Activated naive CD4-positive, alpha-beta T cell treated with anti-CD3 and anti-CD28 coated beads, Interleukin-2, amount 50 U/mL, for 72 hours (primary cell): Measurements from ENCODE around the gene SCAF11. TPM values are rescaled to one million over a fixed set of nuclear protein-coding genes. Genes with fewer than 3 reads are reported as not detected.

Experiments
- ATAC-seq, 2 donors: fragments of 150-1000 bp; cut with Tn5 transposase; 2 replicates each; pipeline ENCODE4 v1.10.0; 2021; ENCODE audit warnings: mild to moderate bottlenecking in 2 of 2, moderate library complexity in 2 of 2
- DNase-seq, 2 donors: peaks; one replicate each; pipeline ENCODE4 v3.0.0; 2021 to 2022; ENCODE audit warnings: low spot score in 2 of 2
- H3K27ac Mint-ChIP-seq, 2 donors: one replicate each; pipeline ENCODE4 v1.8.0; 2022; ENCODE audit warnings: mild to moderate bottlenecking in 2 of 2, mixed read lengths in 2 of 2
- H3K36me3 Mint-ChIP-seq, 2 donors: one replicate each; pipeline ENCODE4 v1.8.0; 2022; ENCODE audit warnings: mixed read lengths in 2 of 2
- H3K9me3 Mint-ChIP-seq, 2 donors: one replicate each; pipeline ENCODE4 v1.8.0; 2022; ENCODE audit warnings: mixed read lengths in 2 of 2
- total RNA-seq, 2 donors: library from RNA; stranded (reverse); gene quantifications; one replicate each; pipeline ENCODE4 v1.2.3, GENCODE V29; 2022

Gene SCAF11
- total RNA-seq, 2 donors from 2014 or later, result 121 to 123 TPM

GRCh38 chr12:45989721-45990467 is 480 bp downstream of the SCAF11 start:
- Mint-ChIP-seq H3K36me3 (peaks cover 34 to 42% of the 10 kb centered on the region in 2 donors), H3K27ac (peak overlapping the region; percentile 92 to 100), H3K9me3 (peaks cover 0 to 16% of the 10 kb centered on the region in 2 donors)
- ATAC-seq, result peak; percentile 30 to 32
- peak; percentile 58 to 77 for DNase-seq

- ATAC-seq (no peak), DNase-seq (no peak)
- peaks cover 0 to 16% of the 10 kb centered on the region in 2 donors for H3K9me3 Mint-ChIP-seq
- peaks cover 34 to 43% of the 10 kb centered on the region in 2 donors for H3K36me3 Mint-ChIP-seq
- H3K27ac Mint-ChIP-seq, result peak overlapping the region; percentile 92 to 93
Measured at GRCh38 chr12:45989287-45989686, 1.1 kb downstream of the SCAF11 start.

- Mint-ChIP-seq H3K27ac (peak overlapping the region in 1 of 2 donors; percentile 63), H3K36me3 (peaks cover 34 to 43% of the 10 kb centered on the region in 2 donors), H3K9me3 (peaks cover 0 to 16% of the 10 kb centered on the region in 2 donors)
- DNase-seq, result no peak
- no peak for ATAC-seq
Measured at GRCh38 chr12:45988264-45988663, 2.1 kb downstream of the SCAF11 start.

GRCh38 chr12:45987340-45987727 is 3.0 kb downstream of the SCAF11 start:
- no peak for ATAC-seq
- DNase-seq, result no peak
- H3K9me3 Mint-ChIP-seq, result peaks cover 0 to 16% of the 10 kb centered on the region in 2 donors
- peak overlapping the region; percentile 1 to 27 for H3K27ac Mint-ChIP-seq
- H3K36me3 Mint-ChIP-seq, result peaks cover 34 to 43% of the 10 kb centered on the region in 2 donors

GRCh38 chr12:45986641-45987339 is 3.6 kb downstream of the SCAF11 start:
- peak overlapping the region in 1 of 2 donors; percentile 12 for H3K27ac Mint-ChIP-seq
- peaks cover 0 to 16% of the 10 kb centered on the region in 2 donors for H3K9me3 Mint-ChIP-seq
- ATAC-seq, result no peak
- no peak for DNase-seq
- peaks cover 30 to 40% of the 10 kb centered on the region in 2 donors for H3K36me3 Mint-ChIP-seq

GRCh38 chr12:45981075-45981837 is 9.1 kb downstream of the SCAF11 start:
- Mint-ChIP-seq H3K9me3 (peaks cover 0 to 10% of the 10 kb centered on the region in 2 donors), H3K36me3 (peaks cover 10 to 26% of the 10 kb centered on the region in 2 donors), H3K27ac (no peak overlapping the region)
- DNase-seq, result no peak
- peak in 1 of 2 donors; percentile 50 for ATAC-seq

GRCh38 chr12:45980540-45980939 is 9.8 kb downstream of the SCAF11 start:
- Mint-ChIP-seq H3K27ac (no peak overlapping the region), H3K9me3 (peaks cover 0 to 4% of the 10 kb centered on the region in 2 donors), H3K36me3 (peaks cover 6 to 23% of the 10 kb centered on the region in 2 donors)
- ATAC-seq, result no peak
- no peak for DNase-seq

GRCh38 chr12:45978108-45978507 is 12.3 kb downstream of the SCAF11 start:
- H3K9me3 Mint-ChIP-seq, result peaks cover 0 to 3% of the 10 kb centered on the region in 2 donors
- no peak for DNase-seq
- H3K27ac Mint-ChIP-seq, result no peak overlapping the region
- peaks cover 6 to 26% of the 10 kb centered on the region in 2 donors for H3K36me3 Mint-ChIP-seq
- no peak for ATAC-seq

- Mint-ChIP-seq H3K27ac (no peak overlapping the region), H3K9me3 (peaks cover 0 to 5% of the 10 kb centered on the region in 2 donors), H3K36me3 (peaks cover 6 to 29% of the 10 kb centered on the region in 2 donors)
- ATAC-seq (no peak), DNase-seq (no peak)
Measured at GRCh38 chr12:45977620-45978019, 12.8 kb downstream of the SCAF11 start.

- Mint-ChIP-seq H3K36me3 (peaks cover 6 to 37% of the 10 kb centered on the region in 2 donors), H3K27ac (no peak overlapping the region), H3K9me3 (peaks cover 0 to 5% of the 10 kb centered on the region in 2 donors)
- no peak for ATAC-seq
- no peak for DNase-seq
Measured at GRCh38 chr12:45975506-45975905, 14.9 kb downstream of the SCAF11 start.

- H3K27ac Mint-ChIP-seq, result no peak overlapping the region
- no peak for ATAC-seq
- H3K9me3 Mint-ChIP-seq, result peaks cover 0 to 5% of the 10 kb centered on the region in 2 donors
- DNase-seq, result no peak
- H3K36me3 Mint-ChIP-seq, result peaks cover 6 to 37% of the 10 kb centered on the region in 2 donors
Measured at GRCh38 chr12:45974883-45975282, 15.5 kb downstream of the SCAF11 start.

GRCh38 chr12:45974171-45974719 is 16.1 kb downstream of the SCAF11 start:
- H3K36me3 Mint-ChIP-seq, result peaks cover 6 to 37% of the 10 kb centered on the region in 2 donors
- no peak overlapping the region for H3K27ac Mint-ChIP-seq
- no peak for DNase-seq

GRCh38 chr12:45973526-45973925 is 16.8 kb downstream of the SCAF11 start:
- peak overlapping the region in 1 of 2 donors; percentile 64 for H3K27ac Mint-ChIP-seq
- peaks cover 0 to 5% of the 10 kb centered on the region in 2 donors for H3K9me3 Mint-ChIP-seq
- H3K36me3 Mint-ChIP-seq, result peaks cover 6 to 35% of the 10 kb centered on the region in 2 donors

More at GRCh38 chr12:45974171-45974719, 16.1 kb downstream of the SCAF11 start:
- peaks cover 0 to 5% of the 10 kb centered on the region in 2 donors for H3K9me3 Mint-ChIP-seq
- ATAC-seq, result no peak

GRCh38 chr12:45970391-45970790 is 20.0 kb downstream of the SCAF11 start:
- H3K36me3 Mint-ChIP-seq, result peaks cover 2 to 21% of the 10 kb centered on the region in 2 donors
- H3K27ac Mint-ChIP-seq, result no peak overlapping the region
- peaks cover 0 to 5% of the 10 kb centered on the region in 2 donors for H3K9me3 Mint-ChIP-seq
- ATAC-seq (no peak), DNase-seq (no peak)

More at GRCh38 chr12:45973526-45973925, 16.8 kb downstream of the SCAF11 start:
- ATAC-seq (peak in 1 of 2 donors; percentile 13), DNase-seq (no peak)

GRCh38 chr12:45969084-45969483 is 21.3 kb downstream of the SCAF11 start:
- H3K36me3 Mint-ChIP-seq, result peaks cover 10 to 31% of the 10 kb centered on the region in 2 donors
- H3K9me3 Mint-ChIP-seq, result peaks cover 4 to 5% of the 10 kb centered on the region in 2 donors
- ATAC-seq (no peak), DNase-seq (no peak)
- no peak overlapping the region for H3K27ac Mint-ChIP-seq

- DNase-seq (no peak), ATAC-seq (no peak)
- peaks cover 25 to 38% of the 10 kb centered on the region in 2 donors for H3K36me3 Mint-ChIP-seq
- H3K27ac Mint-ChIP-seq, result no peak overlapping the region
- peaks cover 0 to 4% of the 10 kb centered on the region in 2 donors for H3K9me3 Mint-ChIP-seq
Measured at GRCh38 chr12:45966486-45966885, 23.9 kb downstream of the SCAF11 start.
